Measurements from ENCODE around the gene STPG3.

GRCh38 chr9:137262909-137263285, 11.8 kb downstream of the STPG3 start:
- TF ChIP-seq AFF4 (CRISPR knock-in tag; IDR thresholded peaks at IDR 0.05) (no peak), POLR2AphosphoS5 (IDR thresholded peaks at IDR 0.05; ENCODE audit: control insufficient read depth, insufficient read depth, low read depth, low read length) (no peak), SIN3A (IDR thresholded peaks at IDR 0.05; ENCODE audit: borderline replicate concordance in 2 of 2, control insufficient read depth in 1 of 2, low read depth in 2 of 2, low read length in 2 of 2) (no peak), THRAP3 (IDR thresholded peaks at IDR 0.05; ENCODE audit: borderline replicate concordance) (no peak), POLR2A (conservative IDR thresholded peaks at IDR 0.05) (no peak; the same call in 1 of the 2 replicates), RBBP5 (IDR thresholded peaks at IDR 0.05; ENCODE audit: borderline replicate concordance, insufficient read depth, low read length, poor library complexity, severe bottlenecking) (no peak)
